Mesendoderm (in vitro differentiated cells): ENCODE data around the gene SLC22A4.

Experiments used
- DNase-seq: peaks from one replicate; pipeline ENCODE4 v3.0.0; 2013
- H2AK5ac ChIP-seq: 2 replicates; pipeline ENCODE4 v1.6.1; 2013; ENCODE audit warnings: low read length, inconsistent platforms
- H2BK120ac ChIP-seq: 2 replicates; pipeline ENCODE4 v1.6.1; 2013; ENCODE audit warnings: low read depth, mild to moderate bottlenecking, low read length, moderate library complexity, mixed read lengths
- H2BK15ac ChIP-seq: replicated peaks from 2 replicates; pipeline ENCODE4 v1.6.1; 2013; ENCODE audit warnings: low read depth, mild to moderate bottlenecking, moderate library complexity
- H2BK5ac ChIP-seq: 2 replicates; pipeline ENCODE4 v1.6.1; 2013; ENCODE audit warnings: low read length, inconsistent platforms
- H3K18ac ChIP-seq: 2 replicates; pipeline ENCODE4 v1.6.1; 2013; ENCODE audit warnings: mild to moderate bottlenecking, low read length, mixed read lengths
- H3K23ac ChIP-seq: one replicate; pipeline ENCODE4 v1.6.1; 2013; ENCODE audit warnings: low read length
- H3K27ac ChIP-seq: 2 replicates; pipeline ENCODE4 v1.5.1; 2013; ENCODE audit warnings: low read depth, mild to moderate bottlenecking, inconsistent platforms, low read length, moderate library complexity
- H3K27me3 ChIP-seq: 2 replicates; pipeline ENCODE4 v1.6.1; 2013; ENCODE audit warnings: low read length, control low read depth, mild to moderate bottlenecking, inconsistent platforms; ENCODE audit not compliant: insufficient read depth, poor library complexity
- H3K36me3 ChIP-seq: 2 replicates; pipeline ENCODE4 v1.6.1; 2013; ENCODE audit warnings: low read length, inconsistent platforms; ENCODE audit not compliant: control insufficient read depth, insufficient read depth
- H3K4ac ChIP-seq: one replicate; pipeline ENCODE4 v1.6.1; 2013; ENCODE audit warnings: low read depth, mild to moderate bottlenecking, low read length, moderate library complexity
- H3K4me1 ChIP-seq: 2 replicates; pipeline ENCODE4 v1.6.1; 2013; ENCODE audit warnings: low read depth, low read length, inconsistent platforms; ENCODE audit not compliant: control insufficient read depth
- H3K4me2 ChIP-seq: 2 replicates; pipeline ENCODE4 v1.6.1; 2013; ENCODE audit warnings: low read length
- H3K4me3 ChIP-seq: 2 replicates; pipeline ENCODE4 v1.5.1; 2013; ENCODE audit warnings: mild to moderate bottlenecking, low read length
- H3K56ac ChIP-seq: one replicate; pipeline ENCODE4 v1.6.1; 2013; ENCODE audit warnings: low read length
- H3K79me1 ChIP-seq: 2 replicates; pipeline ENCODE4 v1.6.1; 2013; ENCODE audit warnings: low read length, inconsistent platforms
- H3K79me2 ChIP-seq: 2 replicates; pipeline ENCODE4 v1.6.1; 2013; ENCODE audit warnings: mild to moderate bottlenecking, low read length; ENCODE audit not compliant: control insufficient read depth, insufficient read depth
- H3K9ac ChIP-seq: 2 replicates; pipeline ENCODE4 v1.6.1; 2013; ENCODE audit warnings: low read length, inconsistent platforms
- H4K5ac ChIP-seq: one replicate; pipeline ENCODE4 v1.6.1; 2013; ENCODE audit warnings: low read length
- H4K8ac ChIP-seq: one replicate; pipeline ENCODE4 v1.6.1; 2013; ENCODE audit warnings: low read depth, mild to moderate bottlenecking, control low read depth, low read length, moderate library complexity
- WGBS: extraction: QIAGEN DNeasy Blood & Tissue Kit; methylation state at CpG from one replicate; pipeline ENCODE4 v1.1.7; 2013; ENCODE audit warnings: low lambda C conversion rate, missing lambda C conversion rate; ENCODE audit not compliant: insufficient coverage; ENCODE audit errors: extremely low coverage; 5-methylcytosine and 5-hydroxymethylcytosine counted together

The SLC22A4 gene

GRCh38 chr5:132303589-132303988 lies 9.4 kb downstream of the SLC22A4 start:
- H2BK120ac ChIP-seq = no peak overlapping the region
- DNase-seq = no peak
- no CpG with 5 or more reads among the region's 6 CpGs for WGBS
- H3K27me3 ChIP-seq = no peaks in the 10 kb centered on the region
- no peak overlapping the region for H3K4ac ChIP-seq
- no peak overlapping the region for H3K9ac ChIP-seq
- H3K36me3 ChIP-seq = no peaks in the 10 kb centered on the region
- no peak overlapping the region for H3K56ac ChIP-seq
- H2AK5ac ChIP-seq = no peak overlapping the region
- H2BK5ac ChIP-seq = no peak overlapping the region
- H3K4me2 ChIP-seq = no peak overlapping the region
- no peak overlapping the region for H3K23ac ChIP-seq
- no peak overlapping the region for H3K18ac ChIP-seq
- no peak overlapping the region for H4K8ac ChIP-seq
- H3K79me1 ChIP-seq = no peaks in the 10 kb centered on the region
- H3K79me2 ChIP-seq = no peaks in the 10 kb centered on the region
- no peaks in the 10 kb centered on the region for H3K4me1 ChIP-seq
- H4K5ac ChIP-seq = no peak overlapping the region
- H3K27ac ChIP-seq = no peak overlapping the region
- no peak overlapping the region for H3K4me3 ChIP-seq
- H2BK15ac ChIP-seq = no peak overlapping the region

- no peak overlapping the region for H3K27ac ChIP-seq
- no peak overlapping the region for H3K56ac ChIP-seq
- H3K4me3 ChIP-seq = no peak overlapping the region
- no peak overlapping the region for H3K23ac ChIP-seq
- no peak overlapping the region for H3K4ac ChIP-seq
- no peaks in the 10 kb centered on the region for H3K27me3 ChIP-seq
- no CpG with 5 or more reads among the region's 2 CpGs for WGBS
- no peak for DNase-seq
- H4K5ac ChIP-seq = no peak overlapping the region
- no peaks in the 10 kb centered on the region for H3K79me1 ChIP-seq
- no peak overlapping the region for H3K18ac ChIP-seq
- no peak overlapping the region for H2BK5ac ChIP-seq
- H2BK15ac ChIP-seq = no peak overlapping the region
- H4K8ac ChIP-seq = no peak overlapping the region
- no peaks in the 10 kb centered on the region for H3K79me2 ChIP-seq
- no peaks in the 10 kb centered on the region for H3K4me1 ChIP-seq
- H3K4me2 ChIP-seq = no peak overlapping the region
- H3K36me3 ChIP-seq = no peaks in the 10 kb centered on the region
- H3K9ac ChIP-seq = no peak overlapping the region
- no peak overlapping the region for H2BK120ac ChIP-seq
- H2AK5ac ChIP-seq = no peak overlapping the region
These were observed 11.2 kb downstream of the SLC22A4 start for GRCh38 chr5:132305420-132305819.

GRCh38 chr5:132308701-132309100 lies 14.5 kb downstream of the SLC22A4 start:
- Histone ChIP-seq H2BK5ac (no peak overlapping the region), H3K4me3 (no peak overlapping the region), H2BK15ac (no peak overlapping the region), H3K27ac (no peak overlapping the region), H3K79me2 (no peaks in the 10 kb centered on the region), H3K4me2 (no peak overlapping the region), H3K79me1 (no peaks in the 10 kb centered on the region), H2BK120ac (no peak overlapping the region), H2AK5ac (no peak overlapping the region), H4K5ac (no peak overlapping the region), H3K23ac (no peak overlapping the region), H3K4me1 (no peaks in the 10 kb centered on the region), H3K18ac (no peak overlapping the region), H3K56ac (no peak overlapping the region), H3K27me3 (no peaks in the 10 kb centered on the region), H3K4ac (no peak overlapping the region), H4K8ac (no peak overlapping the region), H3K9ac (no peak overlapping the region), H3K36me3 (no peaks in the 10 kb centered on the region)
- DNase-seq = no peak
- WGBS = no CpG with 5 or more reads among the region's 4 CpGs

- no peaks in the 10 kb centered on the region for H3K4me1 ChIP-seq
- H2BK5ac ChIP-seq = no peak overlapping the region
- H3K27ac ChIP-seq = no peak overlapping the region
- no peak overlapping the region for H2BK15ac ChIP-seq
- no peak overlapping the region for H3K23ac ChIP-seq
- H3K36me3 ChIP-seq = no peaks in the 10 kb centered on the region
- no peak overlapping the region for H3K4me3 ChIP-seq
- no peaks in the 10 kb centered on the region for H3K79me2 ChIP-seq
- H4K5ac ChIP-seq = no peak overlapping the region
- no peak overlapping the region for H2AK5ac ChIP-seq
- H2BK120ac ChIP-seq = no peak overlapping the region
- H3K56ac ChIP-seq = no peak overlapping the region
- H3K79me1 ChIP-seq = no peaks in the 10 kb centered on the region
- no peak overlapping the region for H3K4ac ChIP-seq
- no peak overlapping the region for H3K18ac ChIP-seq
- H3K27me3 ChIP-seq = no peaks in the 10 kb centered on the region
- DNase-seq = no peak
- H3K9ac ChIP-seq = no peak overlapping the region
- H3K4me2 ChIP-seq = no peak overlapping the region
- no peak overlapping the region for H4K8ac ChIP-seq
These were observed 15.5 kb downstream of the SLC22A4 start for GRCh38 chr5:132309679-132310078.

GRCh38 chr5:132310141-132310834 lies 16.1 kb downstream of the SLC22A4 start:
- Histone ChIP-seq H3K4ac (no peak overlapping the region), H3K23ac (no peak overlapping the region), H2BK15ac (no peak overlapping the region), H3K56ac (no peak overlapping the region), H3K4me2 (no peak overlapping the region), H4K8ac (no peak overlapping the region), H3K18ac (no peak overlapping the region), H4K5ac (no peak overlapping the region), H3K36me3 (no peaks in the 10 kb centered on the region), H2BK120ac (no peak overlapping the region), H3K79me2 (no peaks in the 10 kb centered on the region), H3K9ac (no peak overlapping the region), H3K4me3 (no peak overlapping the region), H3K27ac (no peak overlapping the region), H2AK5ac (no peak overlapping the region), H2BK5ac (no peak overlapping the region), H3K4me1 (no peaks in the 10 kb centered on the region), H3K27me3 (no peaks in the 10 kb centered on the region), H3K79me1 (no peaks in the 10 kb centered on the region)
- WGBS = no CpG with 5 or more reads among the region's 11 CpGs
- no peak for DNase-seq

- no peak for DNase-seq
- Histone ChIP-seq H3K23ac (no peak overlapping the region), H2BK5ac (no peak overlapping the region), H2BK15ac (no peak overlapping the region), H4K8ac (no peak overlapping the region), H3K79me2 (no peaks in the 10 kb centered on the region), H3K79me1 (no peaks in the 10 kb centered on the region), H3K4me2 (no peak overlapping the region), H4K5ac (no peak overlapping the region), H3K18ac (no peak overlapping the region), H2BK120ac (no peak overlapping the region), H3K36me3 (no peaks in the 10 kb centered on the region), H3K4ac (no peak overlapping the region), H3K56ac (no peak overlapping the region), H3K4me3 (no peak overlapping the region), H3K4me1 (no peaks in the 10 kb centered on the region), H3K27ac (no peak overlapping the region), H3K27me3 (no peaks in the 10 kb centered on the region), H3K9ac (no peak overlapping the region), H2AK5ac (no peak overlapping the region)
- no CpG with 5 or more reads among the region's 4 CpGs for WGBS
These were observed 19.2 kb downstream of the SLC22A4 start for GRCh38 chr5:132313366-132313765.
